CD4-positive, alpha-beta T cell (primary cell): ENCODE results near the gene TBATA. TPM values are rescaled to one million over a fixed set of nuclear protein-coding genes. Genes with fewer than 3 reads are reported as not detected.

Source experiments
- ATAC-seq: fragments of 200-7000 bp; cut with Tn5 transposase; one replicate; pipeline ENCODE4 v1.10.0; 2022; ENCODE audit warnings: mild to moderate bottlenecking; ENCODE audit not compliant: poor library complexity
- CTCF ChIA-PET: fragments of 350-600 bp; sonication (Branson Sonifier 250); formaldehyde crosslinking; loops from one replicate; lab custom pipeline; 2021; ENCODE audit warnings: antibody characterized with exemption, inconsistent platforms; lab: Charles Lee
- POLR2A ChIA-PET: fragments of 350-600 bp; sonication (Branson Sonifier 250); formaldehyde crosslinking; loops from one replicate; lab custom pipeline; 2021; ENCODE audit warnings: antibody characterized with exemption, inconsistent platforms; lab: Charles Lee
- DNase-seq, 14 experiments: peaks; one replicate each; pipeline ENCODE4 v3.0.0-alpha.2; 2013 to 2020; ENCODE audit warnings: mixed read lengths in 2 of 14
- H3K27ac ChIP-seq, 2 donors: one replicate each; pipeline versions ENCODE4 v1.5.1 to v1.7.0; 2013; ENCODE audit warnings: low read length in 2 of 2, low read depth in 1 of 2, mild to moderate bottlenecking in 1 of 2
- H3K27me3 ChIP-seq, 2 experiments: 1 replicate in 1 of 2; 2 replicates in 1 of 2; pipeline versions ENCODE4 v1.6.1 to v1.7.0; 2013; ENCODE audit warnings: low read length in 2 of 2, control low read depth in 1 of 2, mild to moderate bottlenecking in 1 of 2, moderate library complexity in 1 of 2; ENCODE audit not compliant: insufficient read depth in 2 of 2, control insufficient read depth in 1 of 2
- H3K36me3 ChIP-seq: one replicate; pipeline ENCODE4 v1.6.1; 2013; ENCODE audit warnings: low read length, control low read depth; ENCODE audit not compliant: insufficient read depth
- H3K4me1 ChIP-seq: one replicate; pipeline ENCODE4 v1.6.1; 2013; ENCODE audit warnings: low read length, control low read depth; ENCODE audit not compliant: insufficient read depth
- H3K4me3 ChIP-seq: one replicate; pipeline ENCODE4 v1.5.1; 2013; ENCODE audit warnings: mild to moderate bottlenecking, low read length, moderate library complexity
- H3K9me3 ChIP-seq, 2 experiments: 1 replicate in 1 of 2; 2 replicates in 1 of 2; pipeline versions ENCODE4 v1.6.1 to v1.7.0; 2013; ENCODE audit warnings: low read length in 2 of 2, mild to moderate bottlenecking in 2 of 2, control low read depth in 1 of 2, moderate library complexity in 1 of 2; ENCODE audit not compliant: control insufficient read depth in 1 of 2, insufficient read depth in 1 of 2
- H3K27ac Mint-ChIP-seq: one replicate; pipeline ENCODE4 v1.8.0; 2020; ENCODE audit warnings: mixed read lengths
- H3K27me3 Mint-ChIP-seq: one replicate; pipeline ENCODE4 v1.8.0; 2021; ENCODE audit warnings: mixed read lengths
- H3K36me3 Mint-ChIP-seq: one replicate; pipeline ENCODE4 v1.8.0; 2021; ENCODE audit warnings: low read depth, mixed read lengths
- H3K4me1 Mint-ChIP-seq: one replicate; pipeline ENCODE4 v1.8.0; 2021; ENCODE audit warnings: low read depth, mixed read lengths
- H3K4me3 Mint-ChIP-seq: one replicate; pipeline ENCODE4 v1.8.0; 2020; ENCODE audit warnings: mild to moderate bottlenecking, mixed read lengths
- H3K9me3 Mint-ChIP-seq: one replicate; pipeline ENCODE4 v1.8.0; 2020; ENCODE audit warnings: mixed read lengths
- intact Hi-C, 2 experiments: fragments of 100-400 bp; cut with DNase I in 1 of 2; cut with micrococcal nuclease in 1 of 2; formaldehyde crosslinking; loops; one replicate each; pipeline versions ENCODE4 v1.15.1 to v1.9.0; 2023 to 2025; cut with DNase I, micrococcal nuclease
- total RNA-seq, 174 experiments: library from RNA in 2 of 174; stranded (reverse) in 2 of 174; gene quantifications; one replicate each; pipeline ENCODE4 v1.2.3 and lab custom pipeline; 2021 to 2026
- TF ChIP-seq, protein P1 (sequence below): fragments of 200-600 bp; IDR thresholded peaks from one replicate; pipeline ENCODE4 v1.8.0; 2022; ENCODE audit warnings: antibody characterized with exemption, mild to moderate bottlenecking

The TBATA gene
- total RNA-seq, 2 experiments from 2014 or later: not detected

DNA sequence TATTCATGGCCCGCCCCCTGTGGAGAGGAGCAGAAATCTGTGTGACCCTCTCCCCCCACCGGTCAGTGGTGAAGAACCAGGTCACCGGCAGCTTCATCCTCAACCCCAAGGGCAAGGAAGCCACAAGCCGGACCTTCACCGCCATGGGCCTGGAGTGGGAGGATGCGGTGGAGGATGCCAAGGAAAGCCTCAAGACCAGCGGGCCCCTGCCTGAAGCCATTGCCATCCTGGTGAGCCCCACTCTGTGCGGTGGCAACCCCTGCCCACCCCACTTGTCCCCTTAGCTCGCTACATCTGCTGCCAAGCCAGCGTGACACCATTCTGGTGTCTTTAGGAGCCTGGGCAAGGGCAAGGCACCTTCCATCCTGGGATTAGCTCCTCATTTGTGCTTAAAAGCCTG lies 35.4 kb downstream of the TBATA start:
- H3K9me3 ChIP-seq: no peaks in the 10 kb centered on the region
- CTCF ChIA-PET: no interaction called here
- no peaks in the 10 kb centered on the region for H3K27me3 ChIP-seq
- intact Hi-C loops: no loop called here
- H3K4me1 ChIP-seq: no peaks in the 10 kb centered on the region
- no peaks in the 10 kb centered on the region for H3K36me3 ChIP-seq
- POLR2A ChIA-PET: no interaction called here
- no peaks in the 10 kb centered on the region for H3K27me3 Mint-ChIP-seq
- H3K4me3 Mint-ChIP-seq: no peak overlapping the region
- H3K36me3 Mint-ChIP-seq: no peaks in the 10 kb centered on the region
- ATAC-seq (no peak), DNase-seq (no peak)
- H3K4me3 ChIP-seq: no peak overlapping the region
- TF ChIP-seq, protein P1, sequence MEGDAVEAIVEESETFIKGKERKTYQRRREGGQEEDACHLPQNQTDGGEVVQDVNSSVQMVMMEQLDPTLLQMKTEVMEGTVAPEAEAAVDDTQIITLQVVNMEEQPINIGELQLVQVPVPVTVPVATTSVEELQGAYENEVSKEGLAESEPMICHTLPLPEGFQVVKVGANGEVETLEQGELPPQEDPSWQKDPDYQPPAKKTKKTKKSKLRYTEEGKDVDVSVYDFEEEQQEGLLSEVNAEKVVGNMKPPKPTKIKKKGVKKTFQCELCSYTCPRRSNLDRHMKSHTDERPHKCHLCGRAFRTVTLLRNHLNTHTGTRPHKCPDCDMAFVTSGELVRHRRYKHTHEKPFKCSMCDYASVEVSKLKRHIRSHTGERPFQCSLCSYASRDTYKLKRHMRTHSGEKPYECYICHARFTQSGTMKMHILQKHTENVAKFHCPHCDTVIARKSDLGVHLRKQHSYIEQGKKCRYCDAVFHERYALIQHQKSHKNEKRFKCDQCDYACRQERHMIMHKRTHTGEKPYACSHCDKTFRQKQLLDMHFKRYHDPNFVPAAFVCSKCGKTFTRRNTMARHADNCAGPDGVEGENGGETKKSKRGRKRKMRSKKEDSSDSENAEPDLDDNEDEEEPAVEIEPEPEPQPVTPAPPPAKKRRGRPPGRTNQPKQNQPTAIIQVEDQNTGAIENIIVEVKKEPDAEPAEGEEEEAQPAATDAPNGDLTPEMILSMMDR: no peak
- no peak overlapping the region for H3K27ac ChIP-seq
- no peaks in the 10 kb centered on the region for H3K4me1 Mint-ChIP-seq
- no peak overlapping the region for H3K27ac Mint-ChIP-seq
- no peaks in the 10 kb centered on the region for H3K9me3 Mint-ChIP-seq

DNA sequence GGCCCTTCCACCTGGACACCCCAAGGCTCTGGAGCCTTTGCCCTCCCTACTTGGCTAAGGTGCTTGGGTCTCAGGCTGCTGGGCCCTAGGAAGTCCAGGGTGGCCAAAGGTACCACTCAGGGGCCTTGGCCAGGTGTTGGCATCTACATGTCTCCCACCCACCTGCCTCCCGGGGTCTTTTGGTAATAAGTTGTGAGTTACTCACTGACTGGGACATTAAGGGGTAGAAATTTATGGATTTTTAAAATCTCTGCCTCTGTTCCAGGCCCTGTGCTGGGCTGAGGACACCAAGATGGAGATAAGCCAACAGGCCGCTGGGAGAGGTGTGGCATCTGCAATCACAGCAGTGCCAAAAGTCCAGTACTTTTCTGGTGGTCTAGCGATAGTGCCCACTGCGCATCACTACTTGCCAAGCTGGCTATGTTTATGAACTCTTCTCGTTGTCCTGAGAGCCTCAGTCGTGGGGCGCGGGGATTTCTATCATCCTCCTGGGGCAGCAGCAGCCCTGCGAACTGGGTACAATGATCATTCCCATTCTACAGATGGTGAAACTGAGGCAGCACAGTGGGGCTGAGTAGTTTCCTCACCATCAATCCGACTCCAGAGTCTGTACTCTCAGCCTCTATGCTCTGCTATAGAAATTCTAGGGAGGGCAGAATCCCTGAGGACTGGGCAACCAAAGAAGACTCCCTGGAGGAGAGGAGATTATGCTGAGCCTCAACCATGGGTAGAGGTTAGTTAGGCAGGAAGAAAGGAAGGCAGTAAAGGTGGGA lies 36.2 kb downstream of the TBATA start:
- CTCF ChIA-PET: no interaction called here

DNA sequence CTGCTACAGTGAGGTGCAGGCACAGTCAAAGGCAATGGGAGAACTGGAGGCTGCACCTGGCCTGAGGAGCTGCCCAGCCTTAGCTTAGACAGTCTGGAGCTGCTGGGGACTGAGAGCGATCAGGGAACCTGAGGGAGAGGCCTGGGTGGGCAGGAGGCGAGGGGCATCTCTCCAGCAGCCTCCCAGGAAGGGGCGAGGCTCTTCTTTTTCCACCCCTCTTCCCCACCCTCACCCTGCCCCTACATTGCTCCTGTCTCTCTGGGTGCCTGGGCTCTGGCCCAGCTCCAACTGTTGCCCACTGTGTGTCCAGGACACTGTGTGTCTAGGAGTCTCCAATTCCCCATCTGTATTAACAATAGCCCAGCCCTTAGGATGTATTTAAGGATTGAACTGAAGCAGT lies 36.9 kb downstream of the TBATA start:
- no peaks in the 10 kb centered on the region for H3K27me3 Mint-ChIP-seq
- POLR2A ChIA-PET: no interaction called here
- H3K9me3 ChIP-seq: no peaks in the 10 kb centered on the region

More for the DNA sequence above, 36.2 kb downstream of the TBATA start:
- Mint-ChIP-seq H3K27ac (no peak overlapping the region), H3K4me1 (no peaks in the 10 kb centered on the region), H3K27me3 (no peaks in the 10 kb centered on the region), H3K4me3 (no peak overlapping the region), H3K9me3 (no peaks in the 10 kb centered on the region), H3K36me3 (no peaks in the 10 kb centered on the region)
- no peak for DNase-seq
- no peaks in the 10 kb centered on the region for H3K27me3 ChIP-seq
- no peak overlapping the region for H3K27ac ChIP-seq
- no peaks in the 10 kb centered on the region for H3K4me1 ChIP-seq
- TF ChIP-seq, protein P1: no peak
- intact Hi-C loops: no loop called here
- no peak overlapping the region for H3K4me3 ChIP-seq
- ATAC-seq: no peak
- no peaks in the 10 kb centered on the region for H3K9me3 ChIP-seq
- POLR2A ChIA-PET: no interaction called here
- H3K36me3 ChIP-seq: no peaks in the 10 kb centered on the region

More for the DNA sequence above, 36.9 kb downstream of the TBATA start:
- Mint-ChIP-seq H3K4me3 (no peak overlapping the region), H3K36me3 (no peaks in the 10 kb centered on the region), H3K9me3 (no peaks in the 10 kb centered on the region), H3K27ac (no peak overlapping the region), H3K4me1 (no peaks in the 10 kb centered on the region)
- Histone ChIP-seq H3K36me3 (no peaks in the 10 kb centered on the region), H3K27ac (no peak overlapping the region), H3K27me3 (no peaks in the 10 kb centered on the region), H3K4me3 (no peak overlapping the region), H3K4me1 (no peaks in the 10 kb centered on the region)
- ATAC-seq (no peak), DNase-seq (no peak)
- intact Hi-C loops: no loop called here
- TF ChIP-seq, protein P1: no peak
- CTCF ChIA-PET: no interaction called here
